ENCODE results near the gene CCNY. TPM values are rescaled to one million over a fixed set of nuclear protein-coding genes. Genes with fewer than 3 reads are reported as not detected.

Gene CCNY
- total RNA-seq, 1 donor from 2014 or later, result 44.3 TPM

DNA sequence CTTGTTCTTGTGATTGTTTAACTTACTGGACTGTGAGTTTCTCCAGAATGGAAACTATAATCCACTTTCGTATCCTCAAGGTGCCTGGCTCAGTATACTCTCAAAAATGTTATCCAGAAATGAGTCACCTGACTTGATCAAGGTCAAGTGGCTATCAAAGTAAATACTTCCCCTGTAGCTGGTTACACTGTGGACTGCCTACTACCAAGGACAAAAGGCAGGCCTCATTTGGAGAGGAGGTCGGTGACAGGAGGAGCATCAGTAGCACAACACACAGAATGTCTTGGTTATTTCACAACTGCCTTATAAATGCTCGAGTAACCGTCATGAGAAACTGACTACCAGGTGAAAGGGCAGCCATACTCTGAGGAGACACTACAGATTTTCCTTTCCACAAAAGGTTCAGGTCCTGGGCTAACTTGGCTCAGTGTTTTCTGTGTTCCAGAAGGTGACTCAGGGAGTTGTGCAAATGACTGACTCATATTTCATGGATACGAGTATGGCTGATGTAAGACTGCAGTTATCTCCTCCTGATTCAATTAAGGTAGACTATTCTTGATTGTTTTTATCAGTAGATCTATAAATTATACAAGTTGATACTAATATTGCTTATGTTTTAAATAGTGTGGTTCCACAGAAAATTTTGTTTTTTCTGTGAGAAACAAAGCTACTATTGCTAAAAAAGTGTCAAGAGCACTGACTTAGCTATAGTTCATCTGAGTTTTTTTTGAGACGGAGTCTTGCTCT is 4.2 kb upstream of the CCNY start:
- peak; percentile 10 for DNase-seq (ENCODE audit: low spot score)

DNA sequence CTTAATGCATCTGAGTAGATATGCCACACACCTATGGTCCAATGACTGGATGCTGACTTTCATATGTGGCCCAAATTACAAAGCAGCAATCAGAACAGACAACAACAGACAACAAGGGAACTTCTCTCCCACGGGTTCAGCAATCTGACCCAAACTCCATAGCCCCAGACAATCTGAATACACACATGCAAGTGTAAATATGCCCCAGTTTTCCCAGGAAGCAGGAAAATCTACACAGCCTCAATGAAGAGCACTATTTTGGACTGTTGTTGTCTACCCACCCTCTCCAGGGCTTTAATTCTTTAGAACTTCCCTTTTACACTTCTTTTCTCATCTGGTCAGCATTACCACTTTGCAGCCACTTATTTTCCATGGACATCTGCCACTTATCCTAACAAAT is 2.0 kb upstream of the CCNY start:
- no peak for DNase-seq (ENCODE audit: low spot score)

DNA sequence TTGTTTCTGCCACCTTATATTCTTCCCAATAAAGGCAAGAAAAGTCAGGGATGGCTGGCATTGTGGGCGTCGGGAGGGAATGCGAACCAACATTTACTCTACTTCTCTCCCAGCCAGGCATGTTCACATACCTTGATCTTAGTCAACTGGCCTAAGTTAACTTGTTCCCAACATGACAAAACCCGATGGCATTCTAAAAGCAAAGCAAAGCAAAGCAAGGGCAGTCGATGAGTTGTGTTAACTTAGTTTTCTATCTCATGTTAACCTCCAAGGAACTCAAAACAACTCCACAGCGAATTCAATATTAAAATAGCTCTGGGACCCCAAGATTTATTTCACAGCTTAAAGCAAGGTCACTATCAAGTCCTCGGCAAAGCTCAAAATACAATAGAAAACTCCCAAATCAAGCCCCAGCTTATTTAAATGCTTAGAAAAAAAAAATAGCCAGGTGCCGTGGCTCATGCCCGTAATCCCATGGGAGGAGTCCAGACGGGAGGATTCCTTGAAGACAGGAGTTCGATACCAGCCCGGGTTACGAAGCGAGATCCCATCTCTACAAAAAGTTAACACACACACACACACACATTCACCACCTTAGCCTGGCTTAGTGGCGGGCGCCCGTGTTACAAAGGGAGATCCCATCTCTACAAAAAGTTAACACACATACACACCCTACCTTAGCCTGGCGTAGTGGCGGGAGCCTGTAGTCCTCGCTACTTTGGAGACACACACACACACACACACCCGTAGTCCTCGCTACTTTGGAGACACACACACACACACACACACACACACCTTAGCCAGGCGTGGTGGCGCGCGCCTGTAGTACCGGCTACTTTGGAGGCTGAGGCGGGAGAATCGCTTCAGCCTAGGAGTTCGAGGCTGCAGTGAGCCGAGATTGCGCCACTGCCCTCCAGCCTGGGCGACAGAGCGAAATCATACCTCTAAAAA is 901 bp upstream of the CCNY start:
- DNase-seq (ENCODE audit: low spot score), result no peak

DNA sequence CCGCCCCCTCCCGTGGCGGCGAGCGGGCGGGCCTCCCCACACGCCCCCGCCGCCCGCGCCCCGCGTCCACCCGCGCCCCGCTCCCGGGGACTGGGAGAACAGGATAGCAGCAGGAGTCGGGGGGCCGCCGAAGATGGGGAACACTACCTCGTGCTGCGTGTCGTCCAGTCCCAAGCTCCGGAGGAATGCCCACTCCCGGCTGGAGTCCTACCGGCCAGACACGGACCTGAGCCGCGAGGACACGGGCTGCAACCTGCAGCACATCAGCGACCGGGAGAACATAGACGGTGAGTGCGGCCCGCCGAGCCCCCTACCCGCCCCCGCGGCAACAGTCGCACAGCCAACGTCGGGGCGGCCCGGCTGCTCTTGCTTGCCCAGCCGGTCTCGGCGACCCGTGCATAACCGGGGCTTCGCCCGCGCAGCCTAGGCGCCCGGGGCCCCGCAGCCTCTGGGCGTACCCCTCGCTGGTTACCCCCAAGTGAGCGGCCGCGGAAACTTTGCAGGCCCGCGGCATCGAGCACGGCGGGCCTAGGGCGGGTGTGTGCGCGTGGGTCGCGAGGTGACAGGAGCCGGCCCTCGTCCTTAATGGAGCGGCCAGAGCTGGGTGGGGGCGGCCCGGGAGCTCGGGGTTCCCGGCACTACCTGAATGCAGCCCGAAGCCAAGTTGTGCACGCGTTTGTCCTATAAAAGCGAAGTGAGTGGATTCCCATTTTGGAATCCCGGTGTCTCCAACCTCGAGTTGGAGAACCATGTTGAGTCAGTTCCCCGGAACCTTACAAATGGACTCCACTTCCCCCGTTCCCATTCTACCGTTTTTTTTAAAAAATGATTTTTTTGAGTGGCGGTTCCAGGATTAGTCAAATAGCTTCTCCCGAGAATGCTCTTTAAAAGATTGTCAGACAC is 863 bp downstream of the CCNY start:
- peak; percentile 21 for DNase-seq (ENCODE audit: low spot score)

DNA sequence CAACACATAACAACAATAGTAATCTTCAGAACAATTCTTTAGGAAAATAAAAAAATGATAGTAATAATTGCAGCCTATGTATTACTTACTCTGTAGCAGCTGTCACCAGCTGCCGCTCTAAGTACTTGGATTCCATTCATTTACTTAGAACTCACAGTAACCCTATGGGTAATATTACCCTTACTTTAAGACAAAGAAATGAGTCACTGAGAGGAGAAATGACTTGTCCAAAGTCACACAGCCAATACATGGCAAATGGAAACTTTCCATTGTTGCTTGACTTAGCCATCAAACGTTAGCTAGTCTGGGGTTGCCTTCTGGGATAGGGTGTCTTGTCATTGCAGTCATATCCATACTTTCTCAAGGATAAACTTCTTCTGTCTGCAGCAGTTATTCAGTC is 3.6 kb downstream of the CCNY start:
- no peak for DNase-seq (ENCODE audit: low spot score)

DNA sequence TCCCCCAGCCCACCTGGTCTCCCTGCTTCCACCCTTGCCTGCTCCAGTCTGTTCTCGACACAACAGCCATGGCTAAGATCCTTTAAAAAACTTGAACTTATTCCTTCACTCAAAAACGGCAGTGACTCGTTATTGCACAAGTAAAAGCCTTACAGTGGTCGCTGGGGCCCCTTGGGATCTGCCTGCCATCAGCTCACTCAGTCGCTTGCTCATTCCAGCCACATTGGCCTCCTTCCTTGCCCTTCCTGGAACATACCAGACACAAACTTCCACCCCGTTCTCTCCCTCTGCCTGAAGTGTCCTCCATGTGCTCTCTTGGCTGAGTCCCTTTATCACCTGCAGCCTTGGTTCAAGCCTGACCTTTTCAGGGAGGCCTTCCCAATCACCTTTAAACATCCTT is 4.7 kb downstream of the CCNY start:
- DNase-seq (ENCODE audit: low spot score), result no peak

DNA sequence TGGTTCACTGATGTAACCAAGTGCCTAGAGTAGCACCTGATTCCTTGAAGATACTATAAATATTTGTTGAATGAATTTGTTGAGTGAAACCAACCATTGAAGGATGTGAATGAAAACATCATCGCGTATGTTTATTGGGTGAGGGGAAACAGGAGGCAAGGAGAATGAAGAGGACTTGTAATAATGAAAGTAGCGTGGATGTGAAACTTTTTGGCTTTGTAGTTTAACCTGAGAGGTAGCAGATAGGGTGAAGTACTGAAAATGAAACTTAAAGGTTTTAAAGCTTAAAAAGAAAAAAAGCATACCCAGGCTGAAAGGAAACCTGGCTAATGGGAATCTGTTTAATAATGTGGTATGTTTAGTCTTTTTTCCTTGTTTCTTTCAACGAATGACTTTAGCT is 5.2 kb downstream of the CCNY start:
- DNase-seq (ENCODE audit: low spot score), result no peak

DNA sequence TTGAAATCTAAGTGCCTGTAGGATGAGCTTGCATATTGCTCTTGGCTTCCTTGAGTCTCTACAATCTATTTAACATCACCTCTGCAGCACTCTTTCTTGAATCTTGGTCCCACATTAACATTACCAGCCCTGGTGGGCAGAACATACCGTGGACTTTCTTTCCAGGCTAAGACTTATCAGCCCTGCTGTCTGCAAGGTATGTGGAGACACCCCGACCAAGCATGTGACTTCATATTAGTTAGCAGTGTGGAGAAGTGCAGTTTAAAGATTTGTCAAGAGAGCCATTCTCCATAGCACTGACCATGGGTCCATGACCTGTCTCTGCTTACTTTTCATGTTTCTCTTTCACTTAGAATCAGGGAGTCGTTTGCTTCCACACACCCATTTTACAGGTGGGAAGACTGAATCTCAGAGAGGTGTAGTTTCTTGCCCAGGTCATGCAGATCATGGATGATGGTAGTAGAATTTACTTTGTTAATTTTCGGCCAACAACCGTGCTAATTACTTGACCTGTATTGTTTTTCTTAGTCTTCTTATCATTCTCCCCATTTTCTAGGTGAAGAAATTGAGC is 6.0 kb downstream of the CCNY start:
- DNase-seq (ENCODE audit: low spot score), result no peak

DNA sequence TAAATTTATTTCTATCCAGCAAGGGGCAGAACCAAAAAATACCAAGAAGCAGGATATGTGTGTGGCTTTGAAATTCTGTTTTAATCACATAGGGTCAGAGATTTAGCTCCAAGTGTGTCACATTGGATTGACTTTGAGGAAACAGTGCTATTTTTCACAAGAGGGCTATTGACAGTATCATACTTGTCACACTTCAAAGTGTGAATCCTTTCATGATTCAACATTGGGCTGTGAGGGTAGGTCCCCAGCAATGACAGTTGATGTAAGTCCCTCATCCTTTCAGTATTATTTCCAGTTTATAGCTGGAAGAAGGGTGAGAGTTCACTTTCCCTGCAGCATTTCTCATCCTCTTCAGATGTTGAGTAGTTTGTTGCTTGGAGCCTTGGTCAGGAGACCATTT is 7.4 kb downstream of the CCNY start:
- DNase-seq (ENCODE audit: low spot score), result no peak

DNA sequence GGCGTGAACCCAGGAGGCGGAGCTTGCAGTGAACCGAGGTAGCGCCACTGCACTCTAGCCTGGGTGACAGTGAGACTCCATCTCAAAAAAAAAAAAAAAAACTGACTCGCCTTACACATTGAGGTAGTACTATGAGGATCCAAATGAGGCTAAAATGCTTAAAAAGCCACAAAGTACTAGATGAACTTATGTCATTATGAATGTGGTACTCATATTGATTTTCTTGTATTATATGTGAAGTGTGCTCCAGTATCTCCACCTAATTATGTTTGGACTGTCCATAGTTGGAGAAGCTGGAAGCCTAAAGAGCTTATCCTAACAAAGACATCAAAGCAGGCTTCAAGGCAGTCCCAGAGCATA is 9.1 kb downstream of the CCNY start:
- no peak for DNase-seq (ENCODE audit: low spot score)

DNA sequence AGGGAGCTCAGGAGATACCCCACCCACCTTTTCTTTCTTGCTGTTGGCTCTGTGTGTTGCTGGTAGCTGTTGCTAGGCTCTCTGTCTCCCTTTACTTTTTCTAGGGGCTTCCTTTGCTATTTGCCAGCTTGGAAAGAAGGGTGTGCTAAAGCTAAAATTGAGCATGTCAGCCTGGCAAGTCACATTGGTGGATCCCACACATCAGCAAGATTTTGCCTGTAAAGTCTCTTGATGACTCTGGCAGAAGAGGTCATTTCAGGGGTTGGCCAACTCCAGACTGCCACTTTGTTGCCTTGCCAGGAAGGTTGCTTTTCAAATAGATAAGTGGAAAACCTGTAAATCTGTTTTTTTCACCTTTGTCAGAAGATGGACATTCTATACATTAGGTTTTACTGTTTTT is 9.9 kb downstream of the CCNY start:
- DNase-seq (ENCODE audit: low spot score), result no peak

DNA sequence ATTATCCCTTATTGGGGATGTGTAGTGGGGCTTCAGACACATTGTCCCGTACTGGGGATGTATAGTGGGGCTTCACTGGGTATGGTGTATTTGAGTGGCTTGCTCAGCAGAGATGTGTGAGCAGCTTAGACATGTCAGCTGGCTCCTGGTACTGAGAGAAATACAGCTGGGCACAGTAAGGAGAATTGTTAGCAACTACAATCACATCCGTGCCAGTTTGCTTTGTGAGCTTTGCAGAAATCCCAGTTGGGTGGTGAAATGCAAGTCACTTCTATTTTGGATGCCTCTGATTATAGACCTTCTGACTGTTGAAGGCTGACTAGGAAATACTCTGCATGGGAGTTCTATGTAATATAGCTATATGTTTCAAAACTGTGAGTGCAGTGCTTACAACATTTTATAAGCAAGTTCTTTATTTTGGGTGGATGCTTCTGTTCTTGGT is 10.8 kb downstream of the CCNY start:
- no peak for DNase-seq (ENCODE audit: low spot score)

DNA sequence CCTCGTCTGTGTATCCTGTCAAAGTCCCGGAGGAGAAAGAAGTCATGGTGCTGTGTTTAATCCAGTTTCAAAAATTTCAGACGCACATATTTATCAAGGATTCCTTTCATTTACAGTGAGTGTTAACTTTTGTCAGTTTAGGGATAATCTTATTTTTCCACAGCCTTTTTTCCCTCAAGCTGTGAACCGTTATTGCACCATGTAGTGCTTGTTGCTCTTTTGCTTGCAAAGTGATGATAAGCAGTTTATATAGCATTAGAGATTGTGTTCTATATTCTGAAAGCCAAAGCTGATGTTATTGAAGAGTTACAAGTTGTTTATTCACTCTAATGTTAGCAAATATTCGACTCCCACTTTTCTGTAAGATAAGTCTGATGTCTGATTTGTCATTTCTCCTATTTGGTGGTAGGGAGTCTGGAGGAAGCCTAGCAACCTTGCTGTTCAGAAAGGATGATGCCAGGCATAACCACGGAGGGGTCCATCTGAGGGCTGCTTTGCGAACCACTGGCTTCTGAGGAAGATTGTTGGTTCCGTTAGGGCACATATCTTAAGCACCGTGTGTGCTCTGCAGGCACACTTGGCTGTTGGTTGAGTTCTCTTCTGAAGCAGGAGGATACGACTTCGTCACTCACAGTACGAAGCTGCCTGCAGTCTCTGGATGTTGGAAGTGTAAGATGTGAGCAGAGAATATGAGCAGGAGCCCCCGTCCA is 11.7 kb downstream of the CCNY start:
- no peak for DNase-seq (ENCODE audit: low spot score)

DNA sequence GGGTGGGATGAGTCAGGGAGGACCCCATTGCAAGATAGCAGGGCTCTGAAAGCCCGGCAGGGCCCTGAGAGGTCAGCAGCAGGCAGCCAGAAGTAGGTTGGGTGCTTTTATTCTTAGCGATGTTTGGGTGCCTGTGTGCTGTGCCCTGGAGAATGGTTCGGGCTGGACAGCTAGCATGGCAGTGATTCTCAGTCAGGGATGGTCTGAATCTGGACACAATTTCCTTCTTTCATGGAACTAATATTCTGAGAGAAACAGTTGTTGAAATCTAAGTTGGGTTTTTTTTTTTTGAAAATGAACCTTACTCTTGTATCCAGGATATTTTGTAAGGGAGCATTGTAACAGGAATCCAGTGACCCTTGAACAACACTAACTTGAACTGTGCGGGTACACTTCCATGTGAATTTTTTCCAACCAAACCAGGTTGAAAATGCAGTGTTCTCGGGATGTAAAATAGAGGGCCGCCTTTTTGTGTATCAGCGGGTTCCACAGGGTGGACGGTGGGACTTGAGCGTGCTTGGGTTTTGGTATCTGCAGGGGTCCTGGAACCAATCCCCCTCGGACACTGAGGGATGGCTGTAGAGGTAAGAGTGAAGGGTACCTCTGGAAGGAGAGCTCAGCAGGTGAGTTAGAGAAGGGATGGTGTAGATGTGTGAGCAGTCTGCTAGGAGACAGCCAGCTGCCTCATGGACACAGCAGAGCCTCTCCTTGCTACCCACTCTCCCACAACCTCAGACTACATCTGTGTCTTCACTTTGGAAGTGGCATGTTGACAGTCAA is 12.5 kb downstream of the CCNY start:
- DNase-seq (ENCODE audit: low spot score), result no peak

DNA sequence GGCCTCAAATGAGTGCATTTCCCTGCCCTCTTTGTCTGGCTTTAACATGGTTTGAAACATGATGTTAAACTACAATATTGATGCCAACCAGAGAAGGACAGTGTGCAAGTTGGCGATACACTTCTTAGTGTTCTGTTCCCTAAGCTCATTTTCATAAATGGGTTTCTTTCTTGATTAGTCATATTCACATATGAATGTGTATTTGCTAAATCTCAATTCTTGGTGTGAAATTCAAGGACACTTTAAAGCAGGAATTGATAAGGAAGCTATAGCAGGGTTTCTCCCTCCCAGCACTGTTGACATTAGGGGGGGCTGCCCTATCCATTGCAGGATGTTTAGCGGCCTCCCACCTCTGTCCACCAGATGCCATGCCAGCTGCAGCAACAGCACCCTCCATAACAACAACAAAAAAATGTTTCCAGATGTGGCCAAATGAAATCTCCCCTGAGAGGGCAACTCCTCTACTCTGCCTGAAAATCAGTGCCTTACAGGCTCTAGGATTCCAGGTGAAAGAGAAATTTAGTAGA is 13.1 kb downstream of the CCNY start:
- DNase-seq (ENCODE audit: low spot score), result no peak

DNA sequence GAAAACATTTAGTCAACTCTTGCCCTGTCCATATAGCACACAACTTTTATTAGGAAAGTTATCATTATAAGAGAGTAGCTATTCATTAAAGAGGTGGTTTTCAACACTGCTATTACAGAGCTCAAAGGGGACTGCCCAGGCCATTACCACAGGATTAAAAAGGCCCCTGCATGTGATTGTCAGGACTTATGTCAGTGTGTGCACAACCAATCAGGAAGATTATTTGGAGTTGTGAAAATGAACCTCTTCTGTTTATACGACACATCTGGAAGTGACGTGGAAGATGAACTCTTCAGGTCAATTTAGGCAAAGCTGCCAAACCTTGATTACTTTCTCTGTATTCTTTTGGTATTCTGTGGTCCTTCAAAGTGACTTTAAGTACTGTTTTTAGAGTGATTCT is 14.7 kb downstream of the CCNY start:
- no peak for DNase-seq (ENCODE audit: low spot score)

DNA sequence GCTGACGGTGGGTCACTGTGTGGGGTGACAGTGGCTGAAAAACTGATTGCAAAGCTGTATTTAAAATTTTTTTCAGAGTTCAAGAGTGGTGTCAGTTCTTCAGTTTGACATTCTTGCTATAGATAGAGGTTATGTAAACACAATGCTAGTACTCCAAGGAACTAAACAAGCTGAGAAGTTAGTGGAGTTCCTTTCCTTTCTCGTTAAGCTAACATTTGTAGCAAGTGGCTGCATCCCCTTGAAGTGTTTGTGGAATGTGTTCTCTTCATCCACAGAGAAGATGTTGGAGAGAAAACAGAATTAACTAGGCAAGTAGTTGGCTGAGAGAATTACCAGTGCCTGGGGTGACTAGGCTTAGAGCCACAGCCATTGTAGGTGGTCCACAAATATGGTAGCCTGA is 15.8 kb downstream of the CCNY start:
- no peak for DNase-seq (ENCODE audit: low spot score)

DNA sequence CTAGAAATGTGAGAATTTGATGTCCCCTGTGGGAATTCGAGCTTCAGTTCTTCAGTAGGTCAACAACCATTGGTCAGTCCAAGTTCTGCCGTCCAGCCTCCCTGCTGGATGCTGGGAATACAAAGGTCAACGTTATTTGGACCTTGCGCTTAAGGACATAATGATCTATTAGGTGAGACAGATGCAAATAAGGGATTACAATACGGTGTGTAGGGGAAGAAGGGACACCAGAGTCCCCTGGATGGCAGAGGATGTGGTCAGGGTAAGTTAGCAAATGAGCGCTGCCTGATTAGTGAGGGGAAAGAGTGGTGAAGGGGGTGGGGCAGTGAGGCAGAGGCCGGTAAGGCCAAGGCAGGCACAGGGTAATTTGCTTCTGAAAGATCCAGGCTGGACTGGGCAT is 16.2 kb downstream of the CCNY start:
- no peak for DNase-seq (ENCODE audit: low spot score)

DNA sequence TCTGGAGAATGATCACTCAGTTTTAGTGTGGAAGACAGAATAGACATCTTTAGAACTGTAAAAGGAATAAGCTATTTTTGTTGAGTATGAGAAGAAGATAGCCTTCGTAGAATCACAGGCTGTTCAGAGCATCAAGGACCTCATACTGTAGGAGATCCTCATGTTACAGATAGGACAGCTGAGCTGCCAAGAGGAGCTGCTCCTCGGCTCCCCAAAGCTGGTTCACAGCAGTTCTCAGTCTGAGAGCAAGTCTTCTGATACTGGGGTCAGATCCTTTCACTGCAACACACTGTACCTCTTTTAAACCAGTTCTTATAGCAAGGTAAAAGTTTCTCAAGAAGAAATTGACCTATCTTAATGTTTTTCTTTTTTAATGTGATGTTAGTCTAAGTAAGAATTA is 17.1 kb downstream of the CCNY start:
- no peak for DNase-seq (ENCODE audit: low spot score)

DNA sequence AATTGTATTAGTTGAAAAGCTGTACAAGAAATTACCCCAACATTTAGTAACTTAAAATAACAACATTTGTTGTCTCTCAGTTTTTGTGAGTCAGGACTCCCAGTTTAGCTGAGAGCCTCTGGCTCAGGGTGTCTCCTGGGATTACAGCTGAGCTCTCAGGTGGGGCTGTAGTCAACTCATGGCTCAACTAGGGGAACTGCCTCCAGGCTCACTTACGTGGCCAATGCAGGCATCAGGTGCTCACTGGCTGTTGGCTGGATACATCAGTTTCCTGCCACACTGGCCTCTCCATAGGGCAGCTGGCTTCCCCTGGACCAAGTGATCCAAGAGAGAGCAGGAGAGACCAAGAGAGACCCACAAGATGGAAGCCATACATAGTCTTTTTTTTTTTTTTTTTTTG is 17.5 kb downstream of the CCNY start:
- DNase-seq (ENCODE audit: low spot score), result no peak

Data from umbilical cord (tissue), 2 donors.